Retinal pigment epithelial cell (primary cell): Measurements from ENCODE around the gene PCYT1A.
A peak's percentile ranks its signal among the peaks of the same experiment; 100 is the strongest.

ENCODE experiments used
- DNase-seq: peaks from one replicate; pipeline ENCODE4 v3.0.0-alpha.2; 2010; ENCODE audit warnings: low read depth
- H3K4me3 ChIP-seq: 2 replicates; pipeline ENCODE4 v1.5.1; 2011; ENCODE audit warnings: mild to moderate bottlenecking, low read length, control low read depth, moderate library complexity
- CTCF ChIP-seq: conservative IDR thresholded peaks from 2 replicates; pipeline ENCODE4 v1.5.1; 2011; ENCODE audit warnings: low read depth, low read length, control low read depth, inconsistent platforms

The PCYT1A gene

GRCh38 chr3:196287440-196288140 lies at the start of gene PCYT1A:
Gene PCYT1A (minus strand): TSS chr3:196287726. CDS start chr3:196270531, 17,195 bp downstream.
- peak within 1 kb of the TSS; percentile 99 for H3K4me3 ChIP-seq
- TF ChIP-seq CTCF: no peak
- peak; percentile 89 for DNase-seq

GRCh38 chr3:196336319-196337145 lies 49.0 kb upstream of the PCYT1A start:
- DNase-seq: no peak
- TF ChIP-seq CTCF: no peak
- no peak overlapping the region for H3K4me3 ChIP-seq

- no peak overlapping the region for H3K4me3 ChIP-seq
- no peak for TF ChIP-seq CTCF
- DNase-seq: no peak
Measured at GRCh38 chr3:196335503-196335948, 48.0 kb upstream of the PCYT1A start.

GRCh38 chr3:196334982-196335381 lies 47.5 kb upstream of the PCYT1A start:
- TF ChIP-seq CTCF: no peak
- DNase-seq: no peak
- H3K4me3 ChIP-seq: no peak overlapping the region

GRCh38 chr3:196332168-196332567 lies 44.6 kb upstream of the PCYT1A start:
- H3K4me3 ChIP-seq: no peak overlapping the region
- DNase-seq: no peak
- no peak for TF ChIP-seq CTCF

GRCh38 chr3:196327405-196327804 lies 39.9 kb upstream of the PCYT1A start:
- H3K4me3 ChIP-seq: no peak overlapping the region
- no peak for TF ChIP-seq CTCF
- DNase-seq: no peak
